NCI-H446 treated with DMSO at 0.1 percent for 48 hours (cell line): ENCODE measurements around the gene FHL2.

ENCODE experiments used
- DNase-seq: peaks from one replicate; lab custom pipeline; 2025; lab: John Stamatoyannopoulos, UW

Gene FHL2

GRCh38 chr2:105422801-105423200 lies 23.9 kb upstream of the FHL2 start:
- DNase-seq, result no peak

GRCh38 chr2:105421053-105421452 lies 22.2 kb upstream of the FHL2 start:
- DNase-seq, result no peak

- no peak for DNase-seq
Observed at GRCh38 chr2:105418522-105418921, 19.7 kb upstream of the FHL2 start.

GRCh38 chr2:105417857-105418436 lies 19.1 kb upstream of the FHL2 start:
- no peak for DNase-seq

GRCh38 chr2:105416156-105416555 lies 17.3 kb upstream of the FHL2 start:
- no peak for DNase-seq

- no peak for DNase-seq
Observed at GRCh38 chr2:105415007-105415406, 16.2 kb upstream of the FHL2 start.

- no peak for DNase-seq
Observed at GRCh38 chr2:105413206-105413605, 14.4 kb upstream of the FHL2 start.

- DNase-seq, result no peak
Observed at GRCh38 chr2:105412584-105412983, 13.7 kb upstream of the FHL2 start.

GRCh38 chr2:105411720-105412407 lies 13.0 kb upstream of the FHL2 start:
- DNase-seq, result no peak

- no peak for DNase-seq
Observed at GRCh38 chr2:105410554-105410953, 11.7 kb upstream of the FHL2 start.

GRCh38 chr2:105409717-105410116 lies 10.9 kb upstream of the FHL2 start:
- peak; percentile 93 for DNase-seq

- DNase-seq, result no peak
Observed at GRCh38 chr2:105407946-105408743, 9.3 kb upstream of the FHL2 start.

GRCh38 chr2:105406221-105406620 lies 7.4 kb upstream of the FHL2 start:
- DNase-seq, result no peak

- no peak for DNase-seq
Observed at GRCh38 chr2:105405291-105405690, 6.4 kb upstream of the FHL2 start.

GRCh38 chr2:105404736-105405135 lies 5.9 kb upstream of the FHL2 start:
- no peak for DNase-seq

- DNase-seq, result peak; percentile 73
Observed at GRCh38 chr2:105403783-105404698, 5.2 kb upstream of the FHL2 start.

GRCh38 chr2:105403241-105403782 lies 4.5 kb upstream of the FHL2 start:
- DNase-seq, result no peak

- DNase-seq, result no peak
Observed at GRCh38 chr2:105402809-105403208, 4.0 kb upstream of the FHL2 start.

- DNase-seq, result no peak
Observed at GRCh38 chr2:105401867-105402266, 3.0 kb upstream of the FHL2 start.

- no peak for DNase-seq
Observed at GRCh38 chr2:105400138-105400540, 1.3 kb upstream of the FHL2 start.

- DNase-seq, result no peak
Observed at GRCh38 chr2:105399207-105399861, 483 bp upstream of the FHL2 start.
